Left ventricle myocardium superior (tissue), 1 donor: ENCODE results near the gene SMAD6. TPM values are rescaled to one million over a fixed set of nuclear protein-coding genes. Genes with fewer than 3 reads are reported as not detected.

Experiments used
- ATAC-seq: fragments of 200-7000 bp; cut with Tn5 transposase; one replicate; pipeline ENCODE4 v1.9.1; 2020; ENCODE audit warnings: mild to moderate bottlenecking, moderate library complexity
- DNase-seq: peaks from one replicate; pipeline ENCODE4 v3.0.0-alpha.2; 2020
- intact Hi-C: fragments of 100-400 bp; cut with micrococcal nuclease; formaldehyde crosslinking; loops from one replicate; pipeline ENCODE4 v1.11.0; 2022
- total RNA-seq: library from RNA; stranded (reverse); fragmentation: NEBNext Ultra II Directional; extraction: Animal tissue kit (Norgen Biotek cat#: 25700); gene quantifications from one replicate; pipeline ENCODE4 v1.2.1, GENCODE V29; 2021
- donor health status: DM: no; HTN: yes; CAD: no; lungs with severe emphysema.

Gene SMAD6
- total RNA-seq, 1 donor from 2014 or later: 14.9 TPM

DNA sequence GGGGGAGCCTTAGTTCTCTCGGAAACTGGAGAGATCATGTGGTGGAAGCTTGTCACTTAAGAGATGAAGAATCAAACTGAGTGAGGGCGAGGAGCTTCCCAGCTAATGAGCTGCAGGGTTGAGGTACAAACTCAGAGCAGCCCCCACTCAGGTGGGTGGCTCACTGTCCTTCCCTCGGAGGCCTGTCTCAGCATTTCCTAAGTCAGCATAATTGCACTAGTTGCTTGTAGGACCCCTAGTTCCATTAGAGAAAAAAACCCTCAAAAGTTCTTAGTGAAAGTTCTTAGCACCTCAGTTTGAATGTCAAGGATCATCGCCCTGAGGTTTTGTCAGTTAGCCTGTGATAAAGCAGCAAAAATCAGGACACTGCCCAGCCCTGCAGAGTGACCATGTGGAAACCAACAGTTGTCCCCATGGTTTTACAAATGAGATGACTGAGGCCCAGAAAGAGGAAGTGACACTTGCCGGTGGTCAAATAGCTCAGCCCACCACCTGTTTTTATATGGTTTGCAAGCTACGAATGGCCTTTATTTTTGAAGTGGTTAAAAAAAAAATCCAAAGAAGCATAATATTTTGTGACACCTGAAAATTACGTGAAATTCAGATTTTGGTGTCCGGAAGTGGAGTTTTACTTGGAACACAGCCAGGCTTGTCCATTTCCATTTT lies 11.9 kb downstream of the SMAD6 start:
- DNase-seq (no peak), ATAC-seq (no peak)
- intact Hi-C loops: no loop called here

DNA sequence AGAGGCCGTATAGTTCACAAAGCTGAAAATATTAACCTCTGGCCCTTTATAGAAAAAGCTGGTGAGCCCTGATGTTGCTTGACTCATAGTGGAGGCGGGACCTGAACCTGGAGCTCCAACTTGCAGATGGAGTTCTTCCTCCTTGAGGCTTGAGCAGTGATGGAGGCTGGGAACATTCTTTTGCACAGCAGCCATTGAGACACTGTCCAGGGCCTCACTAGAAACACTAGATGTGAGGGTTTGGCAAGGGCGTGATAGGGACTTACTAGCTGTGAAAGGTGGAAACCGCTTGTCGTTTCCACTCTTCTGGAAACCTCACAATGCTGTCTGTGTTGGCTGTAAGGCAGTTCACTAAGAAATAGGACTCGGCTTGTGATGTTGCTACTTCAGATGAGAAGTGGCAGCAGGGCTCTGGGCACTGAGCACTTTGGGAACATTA lies 12.5 kb downstream of the SMAD6 start:
- ATAC-seq: no peak
- intact Hi-C loops: no loop called here
- no peak for DNase-seq

- ATAC-seq: no peak
- intact Hi-C loops: no loop called here
- DNase-seq: no peak
These were observed 13.2 kb downstream of the SMAD6 start for GRCh38 chr15:66715181-66715624.

- no peak for DNase-seq
- ATAC-seq: peak; percentile 25
- intact Hi-C loops: no loop called here
These were observed 14.0 kb downstream of the SMAD6 start for GRCh38 chr15:66715720-66716655.

GRCh38 chr15:66716656-66717020 lies 14.6 kb downstream of the SMAD6 start:
- intact Hi-C loops: no loop called here
- DNase-seq (no peak), ATAC-seq (no peak)

GRCh38 chr15:66718220-66718988 lies 16.4 kb downstream of the SMAD6 start:
- intact Hi-C loops: no loop called here
- no peak for ATAC-seq
- no peak for DNase-seq

- no peak for DNase-seq
- intact Hi-C loops: no loop called here
- ATAC-seq: no peak
These were observed 17.4 kb downstream of the SMAD6 start for GRCh38 chr15:66719471-66719870.

DNA sequence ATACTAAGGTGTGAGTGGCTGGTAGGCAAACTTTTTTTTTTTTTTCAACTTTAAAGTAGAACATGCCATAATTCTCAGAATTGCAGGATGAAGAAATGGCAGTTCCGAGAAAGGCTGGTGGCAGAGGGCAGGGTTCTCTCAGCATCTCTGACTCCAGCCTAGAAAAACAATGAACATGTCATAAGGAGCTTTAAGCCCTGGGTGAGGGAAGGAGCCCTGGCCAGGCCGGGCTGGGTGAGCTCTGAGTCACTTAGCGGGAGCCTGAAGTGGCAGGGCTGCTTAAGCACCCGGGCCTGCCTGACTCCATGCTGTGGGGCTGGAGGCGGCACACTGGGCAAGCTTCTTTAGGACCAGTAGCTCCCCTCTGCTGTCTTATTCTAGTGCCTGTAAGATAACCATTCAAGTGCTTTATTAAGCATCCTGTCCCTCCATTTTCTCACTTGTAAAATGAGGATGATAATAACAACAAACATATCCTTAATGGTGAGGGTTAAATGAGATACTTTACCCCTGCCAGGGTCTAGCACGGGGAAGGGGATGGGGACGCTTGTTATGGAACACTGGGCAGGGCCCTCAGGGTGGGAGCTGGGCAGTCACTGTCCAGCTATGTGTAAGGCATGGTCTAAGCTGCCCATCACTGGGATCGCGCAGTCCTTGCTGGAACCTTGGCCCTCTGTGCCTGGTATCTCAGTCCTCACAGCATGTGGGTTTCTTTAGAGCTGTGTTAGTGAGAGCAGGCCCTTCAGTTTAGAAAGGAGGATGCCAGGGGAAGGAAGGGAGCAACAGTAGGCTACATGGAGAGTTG lies 18.4 kb downstream of the SMAD6 start:
- DNase-seq (no peak), ATAC-seq (no peak)
- intact Hi-C loops: no loop called here

DNA sequence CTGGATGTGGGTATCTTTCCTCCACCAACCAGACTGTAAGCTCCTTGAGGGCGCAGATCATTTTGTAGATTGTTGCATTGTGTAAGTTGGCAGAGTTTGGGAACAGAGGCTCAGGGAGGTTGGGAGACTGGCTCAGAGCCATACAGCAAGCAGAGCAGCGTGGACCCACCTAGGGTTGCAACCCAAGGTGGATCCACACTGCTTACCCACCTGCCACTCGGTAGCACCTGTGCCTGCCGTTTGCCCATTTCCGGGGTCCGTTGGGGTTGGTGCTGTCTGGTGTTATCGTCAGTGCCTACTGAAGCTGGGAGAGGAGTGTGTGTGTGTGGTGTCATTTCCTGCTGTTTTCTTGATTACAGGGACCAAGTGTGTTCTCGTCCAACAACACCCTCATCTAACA lies 19.0 kb downstream of the SMAD6 start:
- no peak for ATAC-seq
- intact Hi-C loops: no loop called here
- no peak for DNase-seq

DNA sequence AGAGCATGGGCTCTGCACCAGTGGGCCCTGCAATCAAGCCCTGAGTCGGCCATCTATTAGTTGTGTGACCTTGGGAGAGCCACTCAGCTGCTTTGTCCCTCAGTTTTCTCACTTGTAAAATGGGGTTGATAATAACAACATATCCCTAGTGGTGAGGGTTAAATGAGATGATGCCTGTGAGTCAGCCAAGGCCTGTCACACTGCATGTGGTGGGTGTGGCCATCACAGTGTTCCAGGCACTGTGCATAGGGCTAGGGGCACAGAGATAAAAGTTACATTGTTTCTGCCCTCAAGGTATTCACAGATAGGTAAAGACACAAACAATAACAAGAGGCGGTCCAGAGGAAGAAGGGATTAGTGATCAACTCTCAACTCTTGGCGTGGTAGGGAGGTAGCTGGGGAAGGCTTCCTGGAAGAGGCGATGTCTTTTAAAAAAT lies 19.5 kb downstream of the SMAD6 start:
- no peak for ATAC-seq
- intact Hi-C loops: no loop called here

GRCh38 chr15:66721954-66722353 lies 19.9 kb downstream of the SMAD6 start:
- ATAC-seq (no peak), DNase-seq (no peak)
- intact Hi-C loops: no loop called here

More for the DNA sequence above, 19.5 kb downstream of the SMAD6 start:
- no peak for DNase-seq

GRCh38 chr15:66722757-66723540 lies 20.9 kb downstream of the SMAD6 start:
- ATAC-seq (no peak), DNase-seq (no peak)

GRCh38 chr15:66723826-66724731 lies 22.0 kb downstream of the SMAD6 start:
- no peak for ATAC-seq
- no peak for DNase-seq
- intact Hi-C loops: no loop called here

More at GRCh38 chr15:66722757-66723540, 20.9 kb downstream of the SMAD6 start:
- intact Hi-C loops: no loop called here

DNA sequence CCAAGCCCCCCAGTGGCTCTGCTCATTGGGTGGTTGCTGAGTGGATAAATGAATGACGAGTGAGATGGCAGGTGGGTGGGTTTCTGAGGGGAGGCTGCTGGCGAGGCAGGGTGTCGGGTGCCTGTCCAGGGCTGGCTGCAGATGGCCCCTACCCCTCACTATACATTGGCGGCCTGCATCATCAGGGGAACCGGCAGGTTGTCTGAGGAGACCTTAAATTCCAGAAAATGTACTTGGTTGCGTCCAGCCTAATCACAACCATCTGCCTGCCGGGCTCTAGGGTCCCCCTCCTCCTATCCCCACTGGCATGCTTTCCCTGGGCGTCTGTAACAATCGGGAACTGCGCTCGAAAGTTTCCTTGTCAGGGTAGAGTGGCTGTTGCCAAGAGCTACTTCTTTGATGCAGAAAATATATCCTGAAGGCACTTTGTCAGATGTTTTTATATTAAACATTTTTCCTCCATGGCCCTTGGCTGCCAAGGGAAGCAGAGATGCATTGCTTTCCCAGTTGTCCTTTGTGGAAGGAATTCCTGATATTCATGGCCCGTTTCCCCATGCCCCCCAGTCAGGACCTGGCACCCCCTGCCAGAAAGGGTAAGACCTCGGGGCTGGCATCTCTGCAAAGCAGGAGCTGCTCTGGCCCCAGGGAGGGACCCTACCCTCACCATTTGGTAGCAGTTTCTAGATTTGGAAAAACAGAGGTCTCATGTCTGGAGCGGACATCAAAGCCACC lies 22.9 kb downstream of the SMAD6 start:
- ATAC-seq: no peak
- no peak for DNase-seq
- intact Hi-C loops: no loop called here

DNA sequence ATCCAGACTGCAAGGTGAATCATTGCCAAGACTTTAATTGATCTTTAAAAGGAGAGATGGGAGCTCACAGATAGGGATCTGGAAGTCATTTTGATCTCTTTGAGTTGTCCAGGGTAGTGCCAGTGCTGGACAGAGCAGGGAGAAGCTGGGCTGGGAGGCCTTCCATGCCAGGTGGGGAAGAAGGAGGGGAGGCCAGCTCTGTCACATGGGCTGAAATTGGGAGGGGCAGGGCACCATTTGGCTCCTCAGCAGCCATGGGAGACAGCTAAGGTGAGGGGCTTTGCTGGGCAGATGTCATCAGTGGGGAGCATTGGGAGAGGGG lies 23.4 kb downstream of the SMAD6 start:
- intact Hi-C loops: no loop called here
- DNase-seq: no peak
- no peak for ATAC-seq

GRCh38 chr15:66726386-66726785 lies 24.4 kb downstream of the SMAD6 start:
- DNase-seq (no peak), ATAC-seq (no peak)
- intact Hi-C loops: no loop called here
